HEK293 (cell line): ENCODE results near the gene LPIN1.

ENCODE experiments used
- CTCF ChIA-PET: fragments of 350-600 bp; formaldehyde crosslinking; extraction: SDS; loops from one replicate; lab custom pipeline; 2021; ENCODE audit warnings: antibody characterized with exemption; lab: Yijun Ruan, JAX
- POLR2A ChIA-PET: fragments of 300-600 bp; formaldehyde crosslinking; extraction: SDS; loops from one replicate; lab custom pipeline; 2020; ENCODE audit warnings: antibody characterized with exemption, inconsistent platforms; lab: Yijun Ruan, JAX
- H3K27ac ChIP-seq: fragments of 200-500 bp; sonication (Bioruptor generic); 2 replicates; pipeline ENCODE4 v1.5.1; 2014; ENCODE audit warnings: low read depth, low read length, control low read depth, inconsistent platforms; ENCODE audit errors: extremely low read depth
- H3K36me3 ChIP-seq, 2 experiments: fragments of 200-500 bp in 1 of 2; sonication (Bioruptor generic) in 1 of 2; 1 replicate in 1 of 2; 2 replicates in 1 of 2; pipeline ENCODE4 v1.5.1; 2014 to 2017; ENCODE audit warnings: inconsistent platforms in 2 of 2, low read length in 2 of 2; ENCODE audit not compliant: control insufficient read depth in 2 of 2, insufficient read depth in 1 of 2
- H3K4me1 ChIP-seq: fragments of 200-500 bp; sonication (Bioruptor generic); 2 replicates; pipeline ENCODE4 v1.5.1; 2014; ENCODE audit warnings: mild to moderate bottlenecking, low read length, inconsistent platforms; ENCODE audit not compliant: control insufficient read depth, insufficient read depth
- H3K4me3 ChIP-seq: 2 replicates; pipeline ENCODE4 v1.5.1; 2011; ENCODE audit warnings: low read depth, mild to moderate bottlenecking, control low read depth, low read length, moderate library complexity
- H3K9me3 ChIP-seq: fragments of 200-500 bp; sonication (Bioruptor generic); 2 replicates; pipeline ENCODE4 v1.5.1; 2014; ENCODE audit warnings: low read depth, low read length, inconsistent platforms; ENCODE audit not compliant: control insufficient read depth, insufficient read depth
- ATF2 ChIP-seq: fragments of 450-650 bp; formaldehyde crosslinking; IDR thresholded peaks from 2 replicates; pipeline ENCODE4 v1.5.1; 2016; ENCODE audit warnings: missing biosample characterization, missing genetic modification characterization, low read depth
- ELK4 ChIP-seq: IDR thresholded peaks from 2 replicates; pipeline ENCODE4 v1.6.1; 2011; ENCODE audit warnings: mild to moderate bottlenecking, low read depth, low read length, borderline replicate concordance
- HOXC10 ChIP-seq: sonication (generic); formaldehyde crosslinking; IDR thresholded peaks from 2 replicates; pipeline ENCODE4 v1.8.1; 2023; ENCODE audit warnings: mild to moderate bottlenecking, missing genetic modification reagents
- MYNN ChIP-seq: fragments of 450-650 bp; formaldehyde crosslinking; IDR thresholded peaks from 2 replicates; pipeline ENCODE4 v1.5.1; 2016; ENCODE audit warnings: missing biosample characterization, missing genetic modification characterization, borderline replicate concordance
- PRDM6 ChIP-seq: fragments of 450-650 bp; formaldehyde crosslinking; IDR thresholded peaks from 2 replicates; pipeline ENCODE4 v1.5.1; 2017; ENCODE audit warnings: missing biosample characterization, missing genetic modification characterization
- ZBTB11 ChIP-seq: fragments of 450-650 bp; formaldehyde crosslinking; conservative IDR thresholded peaks from 2 replicates; pipeline ENCODE4 v1.5.1; 2016; ENCODE audit warnings: low read depth, missing biosample characterization, missing genetic modification characterization
- ZBTB49 ChIP-seq: fragments of 450-650 bp; formaldehyde crosslinking; IDR thresholded peaks from 2 replicates; pipeline ENCODE4 v1.5.1; 2016; ENCODE audit warnings: missing biosample characterization, missing genetic modification characterization, low read depth
- ZNF146 ChIP-seq: fragments of 450-650 bp; formaldehyde crosslinking; IDR thresholded peaks from 2 replicates; pipeline ENCODE4 v1.5.1; 2016; ENCODE audit warnings: missing biosample characterization, missing genetic modification characterization
- ZNF221 ChIP-seq: fragments of 450-650 bp; formaldehyde crosslinking; IDR thresholded peaks from 2 replicates; pipeline ENCODE4 v1.5.1; 2017; ENCODE audit warnings: missing biosample characterization, missing genetic modification characterization, borderline replicate concordance
- ZNF266 ChIP-seq: fragments of 450-650 bp; formaldehyde crosslinking; IDR thresholded peaks from 2 replicates; pipeline ENCODE4 v1.5.1; 2016; ENCODE audit warnings: missing biosample characterization, missing genetic modification characterization, low read depth
- ZNF341 ChIP-seq: fragments of 450-650 bp; formaldehyde crosslinking; IDR thresholded peaks from 2 replicates; pipeline ENCODE4; 2016; ENCODE audit warnings: low read depth, missing biosample characterization, missing genetic modification characterization
- ZNF571 ChIP-seq: fragments of 450-650 bp; formaldehyde crosslinking; IDR thresholded peaks from 2 replicates; pipeline ENCODE4 v1.5.0; 2017; ENCODE audit warnings: missing biosample characterization, missing genetic modification characterization
- ZNF621 ChIP-seq: fragments of 450-650 bp; formaldehyde crosslinking; IDR thresholded peaks from 2 replicates; pipeline ENCODE4 v1.5.1; 2017; ENCODE audit warnings: missing biosample characterization, missing genetic modification characterization
- ZNF664 ChIP-seq: fragments of 450-650 bp; formaldehyde crosslinking; IDR thresholded peaks from 2 replicates; pipeline ENCODE4 v1.5.1; 2016; ENCODE audit warnings: missing biosample characterization, missing genetic modification characterization
- ZNF792 ChIP-seq: fragments of 450-650 bp; formaldehyde crosslinking; IDR thresholded peaks from 2 replicates; pipeline ENCODE4 v1.5.1; 2016; ENCODE audit warnings: missing biosample characterization, missing genetic modification characterization
- ZSCAN30 ChIP-seq: fragments of 450-650 bp; IDR thresholded peaks from 2 replicates; pipeline ENCODE4 v1.5.1; 2018; ENCODE audit warnings: missing biosample characterization, mild to moderate bottlenecking, missing genetic modification characterization, moderate library complexity
- TF ChIP-seq, protein P1 (sequence below): fragments of 450-650 bp; formaldehyde crosslinking; IDR thresholded peaks from 2 replicates; pipeline ENCODE4 v1.5.0; 2017; ENCODE audit warnings: missing biosample characterization, missing genetic modification characterization, borderline replicate concordance
- TF ChIP-seq, protein P2 (sequence below): fragments of 450-650 bp; formaldehyde crosslinking; IDR thresholded peaks from 2 replicates; pipeline ENCODE4 v1.5.1; 2016; ENCODE audit warnings: missing biosample characterization, missing genetic modification characterization

LPIN1 gene

GRCh38 chr2:11811036-11811654 is 64.7 kb downstream of the LPIN1 start:
- no peak overlapping the region for H3K4me3 ChIP-seq
- POLR2A ChIA-PET: no interaction called here
- TF ChIP-seq ZNF266 (tag by site-specific recombination) (no peak), ELK4 (no peak), HOXC10 (CRISPR knock-in tag) (no peak), MYNN (no peak), ZBTB11 (no peak), ZNF571 (tag by site-specific recombination) (no peak), ZNF221 (no peak), PRDM6 (tag by site-specific recombination) (no peak), ZNF792 (tag by site-specific recombination) (no peak), ZNF621 (no peak), ATF2 (no peak), ZNF664 (tag by site-specific recombination) (no peak), ZNF146 (tag by site-specific recombination) (no peak), ZBTB49 (tag by site-specific recombination) (no peak), ZSCAN30 (tag by site-specific recombination) (no peak), ZNF341 (tag by site-specific recombination) (no peak)
- TF ChIP-seq, protein P1, sequence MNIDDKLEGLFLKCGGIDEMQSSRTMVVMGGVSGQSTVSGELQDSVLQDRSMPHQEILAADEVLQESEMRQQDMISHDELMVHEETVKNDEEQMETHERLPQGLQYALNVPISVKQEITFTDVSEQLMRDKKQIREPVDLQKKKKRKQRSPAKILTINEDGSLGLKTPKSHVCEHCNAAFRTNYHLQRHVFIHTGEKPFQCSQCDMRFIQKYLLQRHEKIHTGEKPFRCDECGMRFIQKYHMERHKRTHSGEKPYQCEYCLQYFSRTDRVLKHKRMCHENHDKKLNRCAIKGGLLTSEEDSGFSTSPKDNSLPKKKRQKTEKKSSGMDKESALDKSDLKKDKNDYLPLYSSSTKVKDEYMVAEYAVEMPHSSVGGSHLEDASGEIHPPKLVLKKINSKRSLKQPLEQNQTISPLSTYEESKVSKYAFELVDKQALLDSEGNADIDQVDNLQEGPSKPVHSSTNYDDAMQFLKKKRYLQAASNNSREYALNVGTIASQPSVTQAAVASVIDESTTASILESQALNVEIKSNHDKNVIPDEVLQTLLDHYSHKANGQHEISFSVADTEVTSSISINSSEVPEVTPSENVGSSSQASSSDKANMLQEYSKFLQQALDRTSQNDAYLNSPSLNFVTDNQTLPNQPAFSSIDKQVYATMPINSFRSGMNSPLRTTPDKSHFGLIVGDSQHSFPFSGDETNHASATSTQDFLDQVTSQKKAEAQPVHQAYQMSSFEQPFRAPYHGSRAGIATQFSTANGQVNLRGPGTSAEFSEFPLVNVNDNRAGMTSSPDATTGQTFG (tag by site-specific recombination): no peak
- TF ChIP-seq, protein P2, sequence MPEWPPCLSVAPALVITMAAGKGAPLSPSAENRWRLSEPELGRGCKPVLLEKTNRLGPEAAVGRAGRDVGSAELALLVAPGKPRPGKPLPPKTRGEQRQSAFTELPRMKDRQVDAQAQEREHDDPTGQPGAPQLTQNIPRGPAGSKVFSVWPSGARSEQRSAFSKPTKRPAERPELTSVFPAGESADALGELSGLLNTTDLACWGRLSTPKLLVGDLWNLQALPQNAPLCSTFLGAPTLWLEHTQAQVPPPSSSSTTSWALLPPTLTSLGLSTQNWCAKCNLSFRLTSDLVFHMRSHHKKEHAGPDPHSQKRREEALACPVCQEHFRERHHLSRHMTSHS (tag by site-specific recombination): no peak
- no peaks in the 10 kb centered on the region for H3K4me1 ChIP-seq
- H3K27ac ChIP-seq: no peak overlapping the region
- H3K9me3 ChIP-seq: no peaks in the 10 kb centered on the region
- CTCF ChIA-PET: interaction anchor here (0.6 to 1.8 kb wide), 4 partner anchors 26 to 851 kb away, joined by 3 to 7 read pairs (median 4); no protein-coding TSS in a partner anchor
- peaks cover 17 to 49% of the 10 kb centered on the region in 2 experiments for H3K36me3 ChIP-seq
